ENCODE measurements around the gene DENND4B. TPM values are rescaled to one million over a fixed set of nuclear protein-coding genes. Genes with fewer than 3 reads are reported as not detected.
"Not testable (repeated sequence)": the region's sequence is repeated elsewhere in the genome, so short reads cannot be mapped to it uniquely, and the experiment has no call there.

The DENND4B gene
- 128 and 133 TPM in 2 replicates for total RNA-seq

GRCh38 chr1:153946622-153947241 is at the start of gene DENND4B:
TSS of gene DENND4B (minus strand) at chr1:153946718. CDS start at chr1:153944374, 2,344 bp downstream.
- intact Hi-C loops (cut with micrococcal nuclease): loop anchor here (1.0 to 5.0 kb wide), 8 partner anchors 12 to 142 kb away; partner anchors contain the start of genes CRTC2, JTB, RAB13 and RPS27
- Mint-ChIP-seq H3K27me3 (ENCODE audit: insufficient read depth) (no peaks in the 10 kb centered on the region), H3K27ac (peak within 1 kb of the TSS; percentile 97), H3K9me3 (no peaks in the 10 kb centered on the region), H3K36me3 (ENCODE audit: low read depth) (peaks cover 41% of the 10 kb centered on the region), H3K4me3 (peak within 1 kb of the TSS; percentile 88), H3K4me1 (ENCODE audit: low read depth) (peaks cover 35% of the 10 kb centered on the region)
- DNase-seq (ENCODE audit: low spot score): peak; percentile 74

GRCh38 chr1:153995640-153996039 is 49.1 kb upstream of the DENND4B start:
- peak overlapping the region; percentile 21 for H3K27ac Mint-ChIP-seq
- H3K9me3 Mint-ChIP-seq: no peaks in the 10 kb centered on the region
- H3K4me1 Mint-ChIP-seq (ENCODE audit: low read depth): peaks cover 24% of the 10 kb centered on the region
- no peak for DNase-seq (ENCODE audit: low spot score)
- H3K4me3 Mint-ChIP-seq: peak overlapping the region; percentile 8
- intact Hi-C loops (cut with micrococcal nuclease): no loop called here
- peaks cover 39% of the 10 kb centered on the region for H3K36me3 Mint-ChIP-seq (ENCODE audit: low read depth)
- H3K27me3 Mint-ChIP-seq (ENCODE audit: insufficient read depth): no peaks in the 10 kb centered on the region

GRCh38 chr1:153995202-153995601 is 48.7 kb upstream of the DENND4B start:
- Mint-ChIP-seq H3K36me3 (ENCODE audit: low read depth) (peaks cover 42% of the 10 kb centered on the region), H3K27ac (peak overlapping the region; percentile 21), H3K9me3 (no peaks in the 10 kb centered on the region), H3K4me1 (ENCODE audit: low read depth) (peaks cover 28% of the 10 kb centered on the region), H3K27me3 (ENCODE audit: insufficient read depth) (no peaks in the 10 kb centered on the region), H3K4me3 (peak overlapping the region; percentile 8)
- intact Hi-C loops (cut with micrococcal nuclease): no loop called here
- no peak for DNase-seq (ENCODE audit: low spot score)

- Mint-ChIP-seq H3K4me3 (peak overlapping the region; percentile 94), H3K9me3 (no peaks in the 10 kb centered on the region), H3K27me3 (ENCODE audit: insufficient read depth) (peaks cover 1% of the 10 kb centered on the region), H3K27ac (peak overlapping the region; percentile 94), H3K4me1 (ENCODE audit: low read depth) (peaks cover 40% of the 10 kb centered on the region), H3K36me3 (ENCODE audit: low read depth) (peaks cover 42% of the 10 kb centered on the region)
- DNase-seq (ENCODE audit: low spot score): no peak
- intact Hi-C loops (cut with micrococcal nuclease): loop anchor here (2.0 kb wide), 2 partner anchors 167 to 281 kb away; partner anchors contain the start of gene HAX1
Observed at GRCh38 chr1:153991806-153992205, 45.3 kb upstream of the DENND4B start.

GRCh38 chr1:153991151-153991630 is 44.7 kb upstream of the DENND4B start:
- intact Hi-C loops (cut with micrococcal nuclease): loop anchor here (2.0 kb wide), 2 partner anchors 168 to 282 kb away; partner anchors contain the start of gene HAX1
- Mint-ChIP-seq H3K9me3 (no peaks in the 10 kb centered on the region), H3K27me3 (ENCODE audit: insufficient read depth) (peaks cover 1% of the 10 kb centered on the region), H3K4me1 (ENCODE audit: low read depth) (peaks cover 46% of the 10 kb centered on the region), H3K27ac (peak overlapping the region; percentile 94), H3K36me3 (ENCODE audit: low read depth) (peaks cover 42% of the 10 kb centered on the region), H3K4me3 (peak overlapping the region; percentile 94)
- DNase-seq (ENCODE audit: low spot score): no peak

- Mint-ChIP-seq H3K9me3 (no peaks in the 10 kb centered on the region), H3K4me1 (ENCODE audit: low read depth) (peaks cover 51% of the 10 kb centered on the region), H3K27ac (peak within 1 kb of the TSS; percentile 94), H3K27me3 (ENCODE audit: insufficient read depth) (peaks cover 1% of the 10 kb centered on the region), H3K36me3 (ENCODE audit: low read depth) (peaks cover 41% of the 10 kb centered on the region), H3K4me3 (peak within 1 kb of the TSS; percentile 94)
- DNase-seq (ENCODE audit: low spot score): peak; percentile 86
- intact Hi-C loops (cut with micrococcal nuclease): loop anchor here (1.0 to 2.0 kb wide), 10 partner anchors 13 to 282 kb away; partner anchors contain the start of genes CREB3L4, CRTC2, DENND4B and HAX1
Observed at GRCh38 chr1:153990468-153991150, 44.1 kb upstream of the DENND4B start, which contains the start of gene RPS27. TSS of gene RPS27 (plus strand) at chr1:153990762. CDS start at chr1:153990797, 35 bp downstream.

GRCh38 chr1:153987621-153988020 is 41.1 kb upstream of the DENND4B start:
- peaks cover 1% of the 10 kb centered on the region for H3K27me3 Mint-ChIP-seq (ENCODE audit: insufficient read depth)

GRCh38 chr1:153985941-153986761 is 39.6 kb upstream of the DENND4B start, which contains the start of gene RAB13:
TSS of gene RAB13 (minus strand) at chr1:153986339. CDS start at chr1:153986236, 103 bp downstream.
- H3K9me3 Mint-ChIP-seq: no peaks in the 10 kb centered on the region
- H3K27me3 Mint-ChIP-seq (ENCODE audit: insufficient read depth): peaks cover 1% of the 10 kb centered on the region
- peaks cover 9% of the 10 kb centered on the region for H3K36me3 Mint-ChIP-seq (ENCODE audit: low read depth)
- peaks cover 44% of the 10 kb centered on the region for H3K4me1 Mint-ChIP-seq (ENCODE audit: low read depth)
- intact Hi-C loops (cut with micrococcal nuclease): loop anchor here (1.0 to 2.0 kb wide), 10 partner anchors 9 to 477 kb away; partner anchors contain the start of genes CREB3L4, DENND4B, JTB and NPR1
- no peak for DNase-seq (ENCODE audit: low spot score)
- H3K27ac Mint-ChIP-seq: peak within 1 kb of the TSS; percentile 79
- peak within 1 kb of the TSS; percentile 79 for H3K4me3 Mint-ChIP-seq

More at GRCh38 chr1:153987621-153988020, 41.1 kb upstream of the DENND4B start:
- Mint-ChIP-seq H3K36me3 (ENCODE audit: low read depth) (peaks cover 21% of the 10 kb centered on the region), H3K9me3 (no peaks in the 10 kb centered on the region), H3K27ac (peak overlapping the region; percentile 79), H3K4me3 (no peak overlapping the region), H3K4me1 (ENCODE audit: low read depth) (peaks cover 56% of the 10 kb centered on the region)
- DNase-seq (ENCODE audit: low spot score): no peak
- intact Hi-C loops (cut with micrococcal nuclease): loop anchor here (2.0 kb wide), 1 partner anchor 309 kb away; the partner anchor contains the start of gene NPR1

- intact Hi-C loops (cut with micrococcal nuclease): no loop called here
- peaks cover 1% of the 10 kb centered on the region for H3K27me3 Mint-ChIP-seq (ENCODE audit: insufficient read depth)
- H3K36me3 Mint-ChIP-seq (ENCODE audit: low read depth): peaks cover 2% of the 10 kb centered on the region
- peak overlapping the region; percentile 79 for H3K4me3 Mint-ChIP-seq
- no peaks in the 10 kb centered on the region for H3K9me3 Mint-ChIP-seq
- H3K27ac Mint-ChIP-seq: peak overlapping the region; percentile 76
- peaks cover 40% of the 10 kb centered on the region for H3K4me1 Mint-ChIP-seq (ENCODE audit: low read depth)
- no peak for DNase-seq (ENCODE audit: low spot score)
Observed at GRCh38 chr1:153985341-153985912, 38.9 kb upstream of the DENND4B start.

GRCh38 chr1:153984123-153984894 is 37.8 kb upstream of the DENND4B start:
- DNase-seq (ENCODE audit: low spot score): no peak
- peak overlapping the region; percentile 1 for H3K27ac Mint-ChIP-seq
- H3K4me1 Mint-ChIP-seq (ENCODE audit: low read depth): peaks cover 32% of the 10 kb centered on the region
- no peaks in the 10 kb centered on the region for H3K27me3 Mint-ChIP-seq (ENCODE audit: insufficient read depth)
- intact Hi-C loops (cut with micrococcal nuclease): no loop called here
- H3K4me3 Mint-ChIP-seq: no peak overlapping the region
- no peaks in the 10 kb centered on the region for H3K9me3 Mint-ChIP-seq
- no peaks in the 10 kb centered on the region for H3K36me3 Mint-ChIP-seq (ENCODE audit: low read depth)

- H3K27ac Mint-ChIP-seq; H3K9me3 Mint-ChIP-seq; H3K27me3 Mint-ChIP-seq (ENCODE audit: insufficient read depth); H3K4me3 Mint-ChIP-seq; H3K36me3 Mint-ChIP-seq (ENCODE audit: low read depth); DNase-seq (ENCODE audit: low spot score); intact Hi-C loops (cut with micrococcal nuclease): not testable (repeated sequence)
- peaks cover 37% of the 10 kb centered on the region for H3K4me1 Mint-ChIP-seq (ENCODE audit: low read depth)
Observed at GRCh38 chr1:153981735-153982134, 35.2 kb upstream of the DENND4B start.

Measured in activated T-helper 1 cell treated with anti-CD3 and anti-CD28 coated beads, Interleukin-12 subunit alpha, Interleukin-12 subunit beta, Interleukin-2, Interleukin-4 antibody, amounts not matched to agents 30 ng/mL and 10 ng/mL and 1 ng/mL, durations not matched to agents 14 hours and 24 hours and 36 hours (primary cell).